ENCODE results near the gene PCED1B. TPM values are rescaled to one million over a fixed set of nuclear protein-coding genes. Genes with fewer than 3 reads are reported as not detected.
"Not testable (repeated sequence)": the region's sequence is repeated elsewhere in the genome, so short reads cannot be mapped to it uniquely, and the experiment has no call there.

The PCED1B gene
- total and polyA plus RNA-seq, 4 donors, result 0.55 to 3.6 (median 1.9) TPM

GRCh38 chr12:47270782-47271664, 191.6 kb downstream of the PCED1B start:
- no peaks in the 10 kb centered on the region for H3K36me3 ChIP-seq (ENCODE audit: control insufficient read depth, insufficient read depth, low read length)
- DNase-seq (ENCODE audit: low read depth in 4 of 6, low spot score in 6 of 6), result no peak
- H3K9me3 ChIP-seq (ENCODE audit: control insufficient read depth, insufficient read depth, low read length), result no peaks in the 10 kb centered on the region
- H3K4me1 ChIP-seq (ENCODE audit: control insufficient read depth, insufficient read depth, low read length), result no peaks in the 10 kb centered on the region
- no peak overlapping the region for H3K4me3 ChIP-seq (ENCODE audit: low read depth, low read length)
- 96% methylated on average over 2 of the region's 4 CpGs for WGBS (ENCODE audit: insufficient coverage)
- H3K27me3 ChIP-seq (ENCODE audit: control insufficient read depth, insufficient read depth, low read length), result no peaks in the 10 kb centered on the region
- H3K27ac ChIP-seq (ENCODE audit: low read depth, low read length), result no peak overlapping the region

GRCh38 chr12:47271800-47272239, 192.4 kb downstream of the PCED1B start:
- no peaks in the 10 kb centered on the region for H3K27me3 ChIP-seq (ENCODE audit: control insufficient read depth, insufficient read depth, low read length)
- no peak overlapping the region for H3K27ac ChIP-seq (ENCODE audit: low read depth, low read length)
- no peaks in the 10 kb centered on the region for H3K9me3 ChIP-seq (ENCODE audit: control insufficient read depth, insufficient read depth, low read length)
- no peaks in the 10 kb centered on the region for H3K4me1 ChIP-seq (ENCODE audit: control insufficient read depth, insufficient read depth, low read length)
- no peaks in the 10 kb centered on the region for H3K36me3 ChIP-seq (ENCODE audit: control insufficient read depth, insufficient read depth, low read length)
- DNase-seq (ENCODE audit: low read depth in 4 of 6, low spot score in 6 of 6), result peak in 2 of 6 donors; percentile 51 to 87
- WGBS (ENCODE audit: insufficient coverage), result no CpG with 5 or more reads among the region's 2 CpGs
- no peak overlapping the region for H3K4me3 ChIP-seq (ENCODE audit: low read depth, low read length)

GRCh38 chr12:47272412-47273190, 193.2 kb downstream of the PCED1B start:
- peak in 1 of 6 donors; percentile 32 for DNase-seq (ENCODE audit: low read depth in 4 of 6, low spot score in 6 of 6)
- H3K4me1 ChIP-seq (ENCODE audit: control insufficient read depth, insufficient read depth, low read length), result no peaks in the 10 kb centered on the region
- no CpG with 5 or more reads among the region's 3 CpGs for WGBS (ENCODE audit: insufficient coverage)
- no peak overlapping the region for H3K4me3 ChIP-seq (ENCODE audit: low read depth, low read length)
- no peak overlapping the region for H3K27ac ChIP-seq (ENCODE audit: low read depth, low read length)
- no peaks in the 10 kb centered on the region for H3K9me3 ChIP-seq (ENCODE audit: control insufficient read depth, insufficient read depth, low read length)
- no peaks in the 10 kb centered on the region for H3K36me3 ChIP-seq (ENCODE audit: control insufficient read depth, insufficient read depth, low read length)
- H3K27me3 ChIP-seq (ENCODE audit: control insufficient read depth, insufficient read depth, low read length), result no peaks in the 10 kb centered on the region

GRCh38 chr12:47273191-47273626, 193.8 kb downstream of the PCED1B start:
- DNase-seq (ENCODE audit: low read depth in 4 of 6, low spot score in 6 of 6), result no peak
- H3K9me3 ChIP-seq (ENCODE audit: control insufficient read depth, insufficient read depth, low read length), result no peaks in the 10 kb centered on the region
- H3K27ac ChIP-seq (ENCODE audit: low read depth, low read length), result no peak overlapping the region
- no peak overlapping the region for H3K4me3 ChIP-seq (ENCODE audit: low read depth, low read length)
- no peaks in the 10 kb centered on the region for H3K4me1 ChIP-seq (ENCODE audit: control insufficient read depth, insufficient read depth, low read length)
- H3K36me3 ChIP-seq (ENCODE audit: control insufficient read depth, insufficient read depth, low read length), result no peaks in the 10 kb centered on the region
- H3K27me3 ChIP-seq (ENCODE audit: control insufficient read depth, insufficient read depth, low read length), result no peaks in the 10 kb centered on the region
- 46% methylated on average over 4 of the region's 4 CpGs for WGBS (ENCODE audit: insufficient coverage)

GRCh38 chr12:47274760-47275159, 195.3 kb downstream of the PCED1B start:
- H3K36me3 ChIP-seq (ENCODE audit: control insufficient read depth, insufficient read depth, low read length), result no peaks in the 10 kb centered on the region
- H3K4me3 ChIP-seq (ENCODE audit: low read depth, low read length), result no peak overlapping the region
- no peaks in the 10 kb centered on the region for H3K27me3 ChIP-seq (ENCODE audit: control insufficient read depth, insufficient read depth, low read length)
- H3K27ac ChIP-seq (ENCODE audit: low read depth, low read length), result no peak overlapping the region
- 86% methylated on average over 2 of the region's 2 CpGs for WGBS (ENCODE audit: insufficient coverage)
- no peaks in the 10 kb centered on the region for H3K9me3 ChIP-seq (ENCODE audit: control insufficient read depth, insufficient read depth, low read length)
- no peak for DNase-seq (ENCODE audit: low read depth in 4 of 6, low spot score in 6 of 6)
- H3K4me1 ChIP-seq (ENCODE audit: control insufficient read depth, insufficient read depth, low read length), result no peaks in the 10 kb centered on the region

GRCh38 chr12:47276253-47276620, 196.8 kb downstream of the PCED1B start:
- Histone ChIP-seq H3K4me3 (ENCODE audit: low read depth, low read length) (no peak overlapping the region), H3K27ac (ENCODE audit: low read depth, low read length) (no peak overlapping the region), H3K36me3 (ENCODE audit: control insufficient read depth, insufficient read depth, low read length) (no peaks in the 10 kb centered on the region), H3K9me3 (ENCODE audit: control insufficient read depth, insufficient read depth, low read length) (no peaks in the 10 kb centered on the region), H3K27me3 (ENCODE audit: control insufficient read depth, insufficient read depth, low read length) (no peaks in the 10 kb centered on the region), H3K4me1 (ENCODE audit: control insufficient read depth, insufficient read depth, low read length) (no peaks in the 10 kb centered on the region)
- whole genome bisulfite sequencing (ENCODE audit: insufficient coverage), result 100% methylated on average over 1 of the region's 5 CpGs
- DNase-seq (ENCODE audit: low read depth in 4 of 6, low spot score in 6 of 6), result no peak

GRCh38 chr12:47276621-47277309, 197.3 kb downstream of the PCED1B start:
- peak in 1 of 6 donors; percentile 4 for DNase-seq (ENCODE audit: low read depth in 4 of 6, low spot score in 6 of 6)
- WGBS (ENCODE audit: insufficient coverage), result no CpG with 5 or more reads among the region's 4 CpGs
- no peak overlapping the region for H3K27ac ChIP-seq (ENCODE audit: low read depth, low read length)
- no peaks in the 10 kb centered on the region for H3K4me1 ChIP-seq (ENCODE audit: control insufficient read depth, insufficient read depth, low read length)
- H3K36me3 ChIP-seq (ENCODE audit: control insufficient read depth, insufficient read depth, low read length), result no peaks in the 10 kb centered on the region
- H3K4me3 ChIP-seq (ENCODE audit: low read depth, low read length), result no peak overlapping the region
- no peaks in the 10 kb centered on the region for H3K27me3 ChIP-seq (ENCODE audit: control insufficient read depth, insufficient read depth, low read length)
- no peaks in the 10 kb centered on the region for H3K9me3 ChIP-seq (ENCODE audit: control insufficient read depth, insufficient read depth, low read length)

- Histone ChIP-seq H3K9me3 (ENCODE audit: control insufficient read depth, insufficient read depth, low read length) (no peaks in the 10 kb centered on the region), H3K36me3 (ENCODE audit: control insufficient read depth, insufficient read depth, low read length) (no peaks in the 10 kb centered on the region), H3K4me3 (ENCODE audit: low read depth, low read length) (no peak overlapping the region), H3K4me1 (ENCODE audit: control insufficient read depth, insufficient read depth, low read length) (no peaks in the 10 kb centered on the region), H3K27ac (ENCODE audit: low read depth, low read length) (no peak overlapping the region), H3K27me3 (ENCODE audit: control insufficient read depth, insufficient read depth, low read length) (no peaks in the 10 kb centered on the region)
- no peak for DNase-seq (ENCODE audit: low read depth in 4 of 6, low spot score in 6 of 6)
- WGBS (ENCODE audit: insufficient coverage), result no CpG with 5 or more reads among the region's 1 CpG
Observed at GRCh38 chr12:47277972-47278448, 198.6 kb downstream of the PCED1B start.

GRCh38 chr12:47279758-47280157, 200.3 kb downstream of the PCED1B start:
- H3K9me3 ChIP-seq (ENCODE audit: control insufficient read depth, insufficient read depth, low read length); H3K27me3 ChIP-seq (ENCODE audit: control insufficient read depth, insufficient read depth, low read length); H3K27ac ChIP-seq (ENCODE audit: low read depth, low read length); H3K36me3 ChIP-seq (ENCODE audit: control insufficient read depth, insufficient read depth, low read length); DNase-seq (ENCODE audit: low read depth in 4 of 6, low spot score in 6 of 6); H3K4me1 ChIP-seq (ENCODE audit: control insufficient read depth, insufficient read depth, low read length); H3K4me3 ChIP-seq (ENCODE audit: low read depth, low read length): not testable (repeated sequence)
- WGBS (ENCODE audit: insufficient coverage), result 100% methylated on average over 1 of the region's 8 CpGs
